ENCODE measurements around the gene MEF2C.
A peak's percentile ranks its signal among the peaks of the same experiment; 100 is the strongest.

DNA sequence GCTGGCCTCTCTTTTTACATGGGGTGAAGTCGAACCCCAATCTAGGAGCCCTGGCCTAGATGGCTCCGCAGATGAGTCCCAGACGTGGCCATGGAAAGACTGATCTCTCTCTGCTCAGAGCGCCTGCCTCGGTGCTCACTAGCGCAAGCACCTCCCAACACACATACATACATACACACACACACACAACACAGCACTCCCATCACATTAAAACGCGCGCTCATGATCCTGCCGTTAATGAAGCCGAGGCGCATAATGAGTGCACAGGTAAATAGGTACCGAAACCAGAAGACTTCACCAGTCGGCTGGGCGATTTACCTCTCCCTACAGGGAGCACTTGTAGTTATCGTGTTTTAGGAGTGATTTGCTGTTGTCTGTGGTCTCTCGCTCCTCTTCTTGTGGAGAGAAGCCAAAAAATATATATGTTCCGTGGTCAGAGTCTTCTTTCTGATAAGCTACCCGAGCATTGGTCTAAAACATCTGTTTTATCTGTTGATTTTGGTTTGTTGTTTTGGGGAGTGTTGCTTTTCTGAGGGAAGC is 207.7 kb downstream of the MEF2C start:
- TF ChIP-seq, protein P1, sequence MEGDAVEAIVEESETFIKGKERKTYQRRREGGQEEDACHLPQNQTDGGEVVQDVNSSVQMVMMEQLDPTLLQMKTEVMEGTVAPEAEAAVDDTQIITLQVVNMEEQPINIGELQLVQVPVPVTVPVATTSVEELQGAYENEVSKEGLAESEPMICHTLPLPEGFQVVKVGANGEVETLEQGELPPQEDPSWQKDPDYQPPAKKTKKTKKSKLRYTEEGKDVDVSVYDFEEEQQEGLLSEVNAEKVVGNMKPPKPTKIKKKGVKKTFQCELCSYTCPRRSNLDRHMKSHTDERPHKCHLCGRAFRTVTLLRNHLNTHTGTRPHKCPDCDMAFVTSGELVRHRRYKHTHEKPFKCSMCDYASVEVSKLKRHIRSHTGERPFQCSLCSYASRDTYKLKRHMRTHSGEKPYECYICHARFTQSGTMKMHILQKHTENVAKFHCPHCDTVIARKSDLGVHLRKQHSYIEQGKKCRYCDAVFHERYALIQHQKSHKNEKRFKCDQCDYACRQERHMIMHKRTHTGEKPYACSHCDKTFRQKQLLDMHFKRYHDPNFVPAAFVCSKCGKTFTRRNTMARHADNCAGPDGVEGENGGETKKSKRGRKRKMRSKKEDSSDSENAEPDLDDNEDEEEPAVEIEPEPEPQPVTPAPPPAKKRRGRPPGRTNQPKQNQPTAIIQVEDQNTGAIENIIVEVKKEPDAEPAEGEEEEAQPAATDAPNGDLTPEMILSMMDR (conservative IDR thresholded peaks at IDR 0.05; ENCODE audit: low read depth in 2 of 2), result no peak
- TF ChIP-seq, protein P2, sequence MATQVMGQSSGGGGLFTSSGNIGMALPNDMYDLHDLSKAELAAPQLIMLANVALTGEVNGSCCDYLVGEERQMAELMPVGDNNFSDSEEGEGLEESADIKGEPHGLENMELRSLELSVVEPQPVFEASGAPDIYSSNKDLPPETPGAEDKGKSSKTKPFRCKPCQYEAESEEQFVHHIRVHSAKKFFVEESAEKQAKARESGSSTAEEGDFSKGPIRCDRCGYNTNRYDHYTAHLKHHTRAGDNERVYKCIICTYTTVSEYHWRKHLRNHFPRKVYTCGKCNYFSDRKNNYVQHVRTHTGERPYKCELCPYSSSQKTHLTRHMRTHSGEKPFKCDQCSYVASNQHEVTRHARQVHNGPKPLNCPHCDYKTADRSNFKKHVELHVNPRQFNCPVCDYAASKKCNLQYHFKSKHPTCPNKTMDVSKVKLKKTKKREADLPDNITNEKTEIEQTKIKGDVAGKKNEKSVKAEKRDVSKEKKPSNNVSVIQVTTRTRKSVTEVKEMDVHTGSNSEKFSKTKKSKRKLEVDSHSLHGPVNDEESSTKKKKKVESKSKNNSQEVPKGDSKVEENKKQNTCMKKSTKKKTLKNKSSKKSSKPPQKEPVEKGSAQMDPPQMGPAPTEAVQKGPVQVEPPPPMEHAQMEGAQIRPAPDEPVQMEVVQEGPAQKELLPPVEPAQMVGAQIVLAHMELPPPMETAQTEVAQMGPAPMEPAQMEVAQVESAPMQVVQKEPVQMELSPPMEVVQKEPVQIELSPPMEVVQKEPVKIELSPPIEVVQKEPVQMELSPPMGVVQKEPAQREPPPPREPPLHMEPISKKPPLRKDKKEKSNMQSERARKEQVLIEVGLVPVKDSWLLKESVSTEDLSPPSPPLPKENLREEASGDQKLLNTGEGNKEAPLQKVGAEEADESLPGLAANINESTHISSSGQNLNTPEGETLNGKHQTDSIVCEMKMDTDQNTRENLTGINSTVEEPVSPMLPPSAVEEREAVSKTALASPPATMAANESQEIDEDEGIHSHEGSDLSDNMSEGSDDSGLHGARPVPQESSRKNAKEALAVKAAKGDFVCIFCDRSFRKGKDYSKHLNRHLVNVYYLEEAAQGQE (IDR thresholded peaks at IDR 0.05; ENCODE audit: unreplicated experiment), result no peak
- TF ChIP-seq POLR2AphosphoS5 (IDR thresholded peaks at IDR 0.05; ENCODE audit: low read depth) (no peak), EZH2 (IDR thresholded peaks at IDR 0.05; ENCODE audit: low read depth, unreplicated experiment) (peak; percentile 81), NANOG (IDR thresholded peaks at IDR 0.05; ENCODE audit: borderline replicate concordance) (no peak)
